ENCODE data around the gene BDP1.
"Not testable (repeated sequence)": the region's sequence is repeated elsewhere in the genome, so short reads cannot be mapped to it uniquely, and the experiment has no call there.

The BDP1 gene, protein sequence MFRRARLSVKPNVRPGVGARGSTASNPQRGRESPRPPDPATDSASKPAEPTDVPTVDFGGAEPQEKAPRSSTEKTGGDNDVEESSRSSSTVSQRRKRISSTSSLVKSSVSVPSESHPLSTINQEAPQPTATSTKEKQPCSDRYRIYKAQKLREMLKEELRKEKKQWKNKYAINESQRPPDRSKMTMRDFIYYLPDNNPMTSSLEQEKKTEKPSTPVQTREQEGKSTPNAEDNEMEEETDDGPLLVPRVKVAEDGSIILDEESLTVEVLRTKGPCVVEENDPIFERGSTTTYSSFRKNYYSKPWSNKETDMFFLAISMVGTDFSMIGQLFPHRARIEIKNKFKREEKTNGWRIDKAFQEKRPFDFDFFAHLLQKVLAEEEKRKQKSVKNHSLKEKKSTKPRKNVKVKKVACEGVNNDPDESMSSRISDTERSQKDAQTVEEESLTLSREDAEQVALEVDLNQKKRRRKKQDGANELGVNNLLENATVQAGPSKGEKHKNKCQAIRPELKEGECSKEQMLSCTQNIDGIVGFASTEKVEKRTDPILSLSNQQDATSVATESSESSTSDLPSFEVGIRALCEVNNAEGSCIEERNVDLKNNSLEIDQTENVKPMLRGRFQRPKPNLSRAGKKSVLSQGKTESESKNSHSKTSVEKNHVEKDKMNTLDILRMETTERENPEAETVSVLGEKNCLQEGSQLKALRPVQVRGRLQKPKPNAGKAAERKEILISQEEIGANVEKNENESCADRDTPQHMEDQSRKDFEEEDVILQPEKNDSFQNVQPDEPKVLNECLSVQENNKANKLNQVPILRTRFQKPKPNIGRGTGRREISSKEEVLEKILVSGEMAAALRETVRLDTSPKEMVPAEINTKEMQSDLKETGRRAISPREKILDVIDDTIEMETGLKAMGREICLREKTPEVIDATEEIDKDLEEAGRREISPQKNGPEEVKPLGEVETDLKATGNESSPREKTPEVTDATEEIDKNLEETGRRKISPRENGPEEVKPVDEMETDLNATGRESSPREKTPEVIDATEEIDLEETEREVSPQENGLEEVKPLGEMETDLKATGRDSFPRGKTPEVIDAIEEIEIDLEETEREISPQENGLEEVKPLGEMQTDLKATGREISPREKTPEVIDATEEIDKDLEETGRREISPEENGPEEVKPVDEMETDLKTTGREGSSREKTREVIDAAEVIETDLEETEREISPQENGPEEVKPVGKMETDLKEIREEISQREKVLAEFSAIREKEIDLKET (N-terminal part only)

DNA sequence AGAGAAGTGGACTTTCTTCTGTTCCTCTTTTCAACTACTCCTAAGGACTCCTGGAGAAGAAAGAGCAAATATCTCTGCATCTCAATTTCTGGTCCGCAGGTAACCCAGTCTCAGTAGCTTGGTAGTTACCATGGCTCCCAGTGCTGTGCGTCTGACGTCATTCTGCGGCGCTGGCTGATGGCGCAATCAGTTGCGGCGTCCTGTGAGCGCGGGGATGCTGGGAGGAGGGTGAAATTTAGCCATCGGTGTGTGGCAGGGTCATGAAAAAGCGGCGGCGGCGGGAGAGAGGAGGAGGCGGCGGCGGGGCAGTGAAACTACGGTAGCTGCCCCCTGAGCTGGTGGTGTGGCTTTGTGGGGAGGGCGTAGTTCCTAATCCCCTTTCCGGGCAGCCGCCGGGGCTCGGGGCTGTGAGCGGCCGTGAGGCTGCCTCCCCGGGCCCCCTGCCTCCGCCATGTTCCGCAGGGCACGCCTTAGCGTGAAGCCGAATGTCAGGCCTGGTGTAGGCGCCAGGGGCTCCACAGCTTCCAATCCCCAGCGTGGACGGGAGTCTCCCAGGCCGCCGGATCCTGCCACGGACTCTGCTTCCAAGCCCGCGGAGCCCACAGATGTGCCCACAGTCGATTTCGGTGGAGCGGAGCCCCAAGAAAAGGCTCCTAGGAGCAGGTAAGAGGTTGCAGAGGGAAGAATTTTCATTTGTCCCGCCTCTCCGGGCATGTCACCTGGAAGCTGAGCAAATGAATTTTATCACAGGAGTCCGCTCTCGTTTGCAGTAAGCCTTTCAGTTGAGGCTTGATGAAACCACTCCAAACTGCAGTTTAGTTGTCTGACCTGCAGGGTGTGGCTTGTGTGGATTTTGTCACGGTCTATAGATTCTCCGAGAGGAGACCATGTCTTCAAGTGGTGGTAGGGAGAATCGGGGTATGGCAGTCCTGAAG, at the start of gene BDP1:
Gene BDP1, plus strand, starts transcription at position 225 of the 935 bp plus-strand sequence. Its CDS starts 227 bp downstream, at position 452.
- peak; percentile 92 for DNase-seq (ENCODE audit: low spot score)

DNA sequence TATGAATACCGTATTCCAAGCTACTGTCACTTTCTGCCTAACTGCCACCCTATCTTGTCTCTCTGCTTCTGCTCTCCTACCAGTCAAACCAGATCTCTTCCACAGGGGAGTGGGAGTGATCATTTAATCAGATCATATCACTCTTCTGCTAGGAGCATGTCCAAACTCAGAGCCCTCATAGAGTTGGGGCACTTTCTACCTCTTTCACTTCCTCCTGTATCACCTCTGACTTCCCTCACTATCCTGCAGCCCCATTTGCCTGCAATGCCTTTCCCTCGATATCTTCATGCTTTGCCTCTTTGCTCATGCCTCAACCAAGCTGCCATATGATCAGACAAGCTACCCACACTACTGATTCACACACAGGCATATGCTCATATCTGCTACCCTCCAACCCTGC, 45.4 kb upstream of the BDP1 start:
- DNase-seq (ENCODE audit: low spot score) = not testable (repeated sequence)

DNA sequence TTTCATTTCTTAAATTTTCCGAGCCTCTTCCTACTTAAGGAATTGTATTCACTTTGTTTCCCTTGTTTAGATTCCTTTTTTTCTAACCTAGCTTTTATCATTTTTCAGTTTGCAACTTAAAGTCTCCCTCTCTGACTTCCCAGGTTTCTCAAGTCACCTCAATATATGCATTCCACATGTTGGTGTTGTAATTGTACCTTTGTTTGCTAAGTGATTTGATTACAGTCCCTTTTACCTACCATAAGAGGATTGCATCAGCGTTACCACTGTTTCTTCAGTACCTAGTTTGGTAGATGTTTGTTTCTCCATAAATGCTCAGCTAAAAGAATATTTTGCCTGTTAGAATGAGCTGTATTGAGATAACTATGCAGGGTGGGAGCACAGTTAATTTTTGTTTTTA, 39.8 kb upstream of the BDP1 start:
- not testable (repeated sequence) for DNase-seq (ENCODE audit: low spot score)

DNA sequence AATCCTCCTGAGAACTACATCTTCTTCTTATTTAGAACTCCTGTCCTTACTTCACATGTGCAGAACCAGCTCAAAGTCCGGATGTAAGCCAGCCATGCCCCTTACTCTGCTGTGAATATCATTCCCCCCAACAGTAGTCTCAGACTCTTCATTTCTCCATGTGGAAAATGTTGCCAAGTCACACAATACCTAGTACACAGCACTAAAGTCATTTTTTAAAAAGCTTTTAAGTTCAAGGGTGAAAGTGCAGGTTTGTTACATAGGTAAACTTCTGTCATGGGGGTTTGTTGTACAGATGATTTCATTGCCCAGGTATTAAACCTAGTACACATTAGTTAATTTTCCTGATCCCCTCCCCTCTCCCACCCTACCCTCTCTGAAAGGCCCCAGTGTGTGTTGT, 37.4 kb upstream of the BDP1 start:
- DNase-seq (ENCODE audit: low spot score) = not testable (repeated sequence)

DNA sequence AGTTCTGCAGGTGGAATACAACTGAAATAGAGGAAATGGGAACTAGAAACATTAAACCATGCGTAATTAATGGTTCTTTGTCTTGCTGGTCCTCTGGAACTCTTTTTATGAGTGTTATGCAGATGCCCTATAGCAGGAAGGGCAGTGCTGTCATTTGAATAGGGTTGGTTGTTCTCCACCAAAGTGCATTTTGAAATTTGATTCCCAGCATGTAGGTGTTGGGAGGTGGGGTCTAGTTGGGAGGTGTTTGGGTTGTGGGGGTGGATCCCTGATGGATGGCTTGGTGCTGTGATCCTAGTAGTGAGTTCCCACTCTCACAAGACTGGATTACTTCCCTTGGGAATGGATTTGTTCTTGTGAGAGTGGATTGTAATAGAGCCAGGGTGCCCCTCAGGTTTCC, 34.2 kb upstream of the BDP1 start:
- DNase-seq (ENCODE audit: low spot score) = not testable (repeated sequence)

DNA sequence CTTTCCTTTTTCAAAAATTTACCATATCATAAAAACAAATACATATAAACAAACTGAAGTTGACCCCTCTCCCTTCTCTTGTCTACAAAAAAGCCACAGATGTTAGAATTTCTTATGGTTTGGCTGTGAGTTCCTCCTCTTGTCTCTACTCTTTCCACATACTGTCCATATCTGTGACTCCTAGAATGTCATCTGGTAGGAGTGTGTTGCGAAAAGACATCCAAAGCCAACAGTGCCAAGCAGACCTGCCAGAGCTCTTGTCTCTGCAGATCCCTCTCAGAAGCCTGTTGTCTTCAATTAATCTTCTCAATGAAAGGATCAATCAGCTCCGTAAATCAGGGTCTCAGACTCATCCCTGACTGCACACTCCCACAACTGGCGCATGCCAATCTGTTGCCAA, 31.6 kb upstream of the BDP1 start:
- not testable (repeated sequence) for DNase-seq (ENCODE audit: low spot score)

DNA sequence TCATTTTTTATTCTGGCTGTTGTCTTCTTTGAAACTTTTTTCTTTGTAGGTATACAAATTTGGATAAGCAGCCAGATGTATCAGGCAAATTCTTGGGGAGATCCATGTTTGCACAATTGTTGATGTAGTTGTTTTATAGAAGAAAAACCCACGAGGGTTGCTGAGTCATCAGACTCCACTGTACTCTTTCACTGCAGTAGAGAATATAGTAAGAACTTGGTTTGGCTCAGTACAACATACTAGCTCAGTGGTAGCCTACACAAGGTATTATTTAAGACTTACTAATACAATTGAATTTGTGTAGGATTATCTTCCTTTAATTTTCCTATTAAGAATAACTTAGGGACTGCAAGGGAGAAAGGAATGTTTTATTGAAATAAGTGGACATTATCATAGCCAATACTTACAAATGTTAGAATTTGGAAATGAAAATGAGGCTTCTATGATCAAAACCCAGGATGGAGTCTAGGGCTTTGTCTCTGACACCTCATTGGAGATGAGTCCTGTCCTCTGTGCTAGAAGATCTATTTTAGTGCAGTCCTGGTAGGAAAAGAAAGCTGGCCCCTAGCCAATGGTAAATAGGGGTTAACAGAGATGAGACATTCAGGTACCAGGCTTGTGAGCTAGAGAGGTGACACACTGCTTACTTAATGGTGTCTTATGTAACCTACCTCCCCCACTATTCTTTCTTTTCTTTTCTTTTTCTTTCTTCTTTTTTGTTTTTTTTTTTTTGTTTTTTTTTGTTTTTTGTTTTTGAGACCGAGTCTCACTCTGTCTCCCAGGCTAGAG, 28.6 kb upstream of the BDP1 start:
- not testable (repeated sequence) for DNase-seq (ENCODE audit: low spot score)

DNA sequence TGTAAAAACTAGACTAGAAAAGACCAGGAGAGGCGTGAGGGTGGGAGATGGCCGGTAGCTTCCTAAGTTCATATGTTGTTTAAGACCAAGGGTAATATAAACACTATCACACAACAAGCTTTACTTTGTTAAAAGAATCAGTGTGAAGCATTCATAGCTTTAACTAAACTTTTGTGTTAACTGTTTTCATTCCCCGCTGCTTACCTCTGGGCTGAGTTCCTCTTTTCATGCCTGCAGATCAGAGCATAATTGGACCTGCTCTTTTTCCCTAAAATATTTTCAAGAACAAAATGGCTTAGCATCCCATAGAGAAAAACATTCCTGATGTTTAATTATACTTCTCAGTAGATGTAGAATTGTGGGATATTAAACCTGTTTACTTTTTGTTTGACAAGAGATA, 23.0 kb upstream of the BDP1 start:
- not testable (repeated sequence) for DNase-seq (ENCODE audit: low spot score)

DNA sequence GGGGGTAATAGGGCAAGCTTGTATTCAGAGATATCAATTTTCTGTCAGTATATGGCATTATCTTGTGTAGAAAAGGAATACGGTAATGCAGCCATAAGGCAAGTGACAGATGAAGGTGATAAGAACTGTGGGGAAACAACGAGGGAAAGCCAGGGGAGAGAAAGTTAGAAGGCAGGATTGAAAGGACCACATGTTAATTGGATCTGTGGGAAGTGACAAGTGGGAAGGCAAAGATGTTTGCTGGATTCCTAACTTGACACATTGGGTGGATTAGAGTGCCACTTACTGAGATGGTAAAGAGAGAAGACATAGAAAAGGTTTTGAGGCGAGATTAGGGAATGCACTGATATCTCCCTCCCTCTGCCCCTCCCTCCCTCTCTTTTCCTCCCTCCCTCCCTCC, 20.6 kb upstream of the BDP1 start:
- DNase-seq (ENCODE audit: low spot score) = not testable (repeated sequence)

DNA sequence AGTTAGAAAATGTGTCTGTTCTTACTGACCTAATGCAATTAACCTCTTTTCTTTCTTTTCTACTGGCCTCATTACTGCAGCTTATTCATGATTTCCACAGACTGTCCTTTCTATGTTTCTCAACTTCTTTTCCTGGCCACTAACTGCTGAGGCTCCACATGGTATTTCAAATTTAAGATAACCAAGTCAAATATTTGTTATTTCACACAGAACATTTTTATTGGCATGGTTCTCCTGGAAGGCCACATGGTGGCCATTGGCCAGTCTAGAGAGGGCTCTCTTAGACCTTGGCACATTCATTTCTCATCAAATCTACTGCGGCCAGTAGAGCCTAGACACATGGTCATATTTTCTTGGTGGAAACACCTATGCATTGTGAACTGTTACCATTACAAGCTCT, 13.9 kb upstream of the BDP1 start:
- not testable (repeated sequence) for DNase-seq (ENCODE audit: low spot score)

DNA sequence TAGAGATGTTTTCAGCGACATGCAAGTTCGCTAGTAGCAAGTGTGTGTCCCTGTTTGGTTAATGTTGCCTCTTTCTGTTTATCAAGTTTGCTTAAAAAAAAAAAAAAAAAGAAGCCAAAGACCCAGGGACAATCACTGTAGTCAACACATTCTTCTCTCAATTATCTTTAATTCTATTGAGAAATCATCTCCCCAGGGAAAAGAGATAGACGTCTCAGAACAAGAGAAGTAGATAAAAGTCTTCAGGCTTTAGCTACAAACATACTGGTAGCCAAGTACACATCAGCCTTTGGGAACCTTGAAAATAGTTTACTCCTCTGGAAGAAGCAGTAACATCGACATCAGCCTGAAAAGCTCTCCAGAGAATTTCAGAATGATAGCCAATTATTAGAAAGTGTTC, 11.6 kb upstream of the BDP1 start:
- DNase-seq (ENCODE audit: low spot score) = not testable (repeated sequence)

DNA sequence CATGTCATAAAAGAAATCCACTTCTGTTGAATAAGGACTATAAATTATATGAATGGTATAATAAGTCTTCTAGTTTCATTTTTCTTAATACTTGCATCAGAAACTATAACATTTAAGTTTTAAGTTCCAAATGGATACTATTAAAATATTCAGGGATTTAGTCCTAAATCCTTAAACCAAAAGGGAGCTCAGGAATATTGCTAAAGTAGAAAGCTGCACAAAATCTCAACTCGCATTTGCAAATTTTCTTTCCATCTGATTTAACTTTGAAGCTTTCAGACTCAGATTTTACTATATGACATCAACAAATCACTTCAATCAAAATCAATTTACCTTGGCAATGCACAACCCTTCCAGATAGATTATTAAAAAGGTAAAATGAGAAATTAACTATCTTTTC, 10.4 kb upstream of the BDP1 start:
- not testable (repeated sequence) for DNase-seq (ENCODE audit: low spot score)

DNA sequence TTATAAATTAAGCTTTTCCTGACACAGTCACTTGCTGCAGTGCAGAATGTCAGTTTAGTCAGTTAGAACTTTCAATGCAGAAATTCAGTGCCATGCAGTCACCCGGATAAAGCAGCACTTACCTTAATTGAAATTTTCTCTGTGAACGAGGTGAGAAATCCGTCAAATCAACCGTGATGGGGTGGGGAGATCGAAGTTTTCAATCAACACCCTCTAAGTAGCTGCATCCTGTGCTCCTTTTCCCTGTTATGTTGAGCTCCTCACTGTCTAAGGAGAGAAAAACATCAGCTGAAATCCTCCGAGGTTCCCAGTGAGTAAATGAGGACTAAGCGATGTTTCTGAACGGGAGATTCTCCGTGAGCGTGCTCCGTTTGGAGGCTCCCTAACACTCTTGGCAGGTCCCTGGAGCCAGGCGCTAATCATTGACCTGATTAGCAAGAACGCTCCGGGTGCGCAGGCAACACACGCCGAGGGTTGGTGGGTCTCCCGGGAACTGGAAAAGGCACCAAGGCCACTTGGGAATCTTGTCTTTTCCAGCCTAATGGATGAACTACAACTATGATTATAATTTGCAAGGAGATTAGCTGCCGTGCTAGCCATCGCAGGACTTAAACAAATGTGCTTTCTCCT, 9.8 kb upstream of the BDP1 start:
- not testable (repeated sequence) for DNase-seq (ENCODE audit: low spot score)

DNA sequence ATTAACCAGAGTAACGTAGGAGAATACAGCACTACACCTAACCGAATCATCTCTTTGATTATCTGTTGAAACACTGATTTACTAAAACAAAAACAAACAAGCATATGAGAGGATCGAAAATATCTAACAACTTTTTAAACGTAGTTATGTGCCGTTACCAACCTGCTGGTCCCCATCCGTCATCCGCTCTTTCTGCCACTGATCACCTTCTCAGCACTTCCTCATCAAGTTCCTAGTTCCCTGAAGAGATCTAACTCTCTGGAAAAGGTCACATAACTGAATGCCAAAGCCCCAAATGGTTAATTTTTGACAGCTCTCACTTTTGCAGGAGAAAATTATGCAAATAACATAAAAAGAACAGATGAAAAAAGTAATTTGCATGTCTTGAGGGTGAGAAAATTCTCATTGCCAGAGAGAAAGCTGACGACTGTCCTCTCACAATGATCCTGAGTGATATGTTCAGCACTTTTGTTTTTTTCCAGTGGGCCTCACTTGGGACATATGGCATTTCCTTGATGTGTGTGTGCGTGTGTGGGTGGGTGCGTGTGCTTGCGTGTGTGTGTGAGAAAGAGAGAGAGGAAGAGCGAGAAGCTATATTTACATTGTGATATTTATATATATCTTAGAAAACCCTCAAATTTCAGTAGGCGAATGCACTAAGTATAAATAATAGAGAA, 8.8 kb upstream of the BDP1 start:
- DNase-seq (ENCODE audit: low spot score) = not testable (repeated sequence)

DNA sequence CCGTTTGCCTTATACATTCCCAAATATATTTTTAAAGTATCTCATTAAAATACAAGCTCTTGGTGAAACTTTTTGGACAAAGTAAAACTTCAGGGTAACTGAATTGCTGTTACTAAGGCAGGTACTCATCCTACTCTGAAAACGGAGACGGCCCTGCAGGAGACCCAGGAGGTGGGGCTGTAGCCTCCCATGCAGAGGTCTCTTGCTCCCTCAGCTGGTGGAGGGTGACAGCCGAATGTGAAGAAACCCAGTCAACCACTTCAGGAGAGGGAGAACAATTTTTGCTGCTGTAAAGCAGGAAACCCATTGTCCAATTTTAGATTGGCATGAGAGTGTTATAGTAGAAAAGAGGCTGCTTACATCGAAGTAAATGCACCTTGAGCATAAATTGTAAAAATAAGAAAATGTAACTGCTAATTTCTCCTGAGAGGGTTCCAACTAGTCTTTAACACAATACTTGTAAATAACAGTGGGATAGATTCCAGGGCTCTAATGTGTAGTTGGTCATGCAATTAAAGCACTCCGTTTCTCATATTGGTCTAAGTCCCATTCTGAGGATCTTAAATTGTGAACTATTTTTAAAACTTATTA, 8.1 kb upstream of the BDP1 start:
- DNase-seq (ENCODE audit: low spot score) = peak; percentile 52

DNA sequence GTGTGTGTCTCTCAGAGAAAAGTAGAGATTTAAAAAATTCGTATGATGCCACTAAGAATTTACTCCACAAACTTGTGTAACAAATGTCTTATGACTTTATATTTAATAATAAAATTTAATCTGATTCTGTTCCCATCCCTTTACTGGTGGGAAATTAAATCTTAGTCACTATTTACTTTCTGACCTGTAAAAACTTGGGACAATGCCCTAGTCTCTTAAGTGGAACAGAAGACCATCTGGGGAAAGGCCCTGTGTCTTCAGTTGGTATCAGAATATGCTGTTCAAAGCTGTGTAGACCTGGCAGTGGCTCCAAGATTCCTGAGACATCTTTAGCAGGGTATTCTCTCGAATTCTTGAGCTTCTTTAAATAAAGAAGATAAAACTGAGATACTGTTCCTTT, 2.6 kb upstream of the BDP1 start:
- no peak for DNase-seq (ENCODE audit: low spot score)

DNA sequence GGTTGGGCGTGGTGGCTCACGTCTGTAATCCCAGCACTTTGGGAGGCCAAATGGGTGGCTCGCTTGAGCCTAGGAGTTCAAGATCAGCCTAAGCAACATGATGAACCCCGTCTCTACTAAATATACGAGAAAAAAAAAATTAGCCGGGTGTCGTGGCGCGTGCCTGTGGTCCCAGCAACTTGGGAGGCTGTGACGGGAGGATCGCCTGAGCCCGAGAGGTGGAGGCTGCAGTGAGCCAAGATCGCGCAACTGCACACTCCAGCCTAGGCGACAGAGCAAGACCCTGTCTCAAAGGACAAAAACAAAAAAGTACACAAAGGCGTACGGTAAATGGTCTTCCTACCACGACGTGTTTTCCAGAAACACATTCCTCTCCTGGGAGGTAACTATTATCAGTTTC, 538 bp upstream of the BDP1 start:
- no peak for DNase-seq (ENCODE audit: low spot score)

DNA sequence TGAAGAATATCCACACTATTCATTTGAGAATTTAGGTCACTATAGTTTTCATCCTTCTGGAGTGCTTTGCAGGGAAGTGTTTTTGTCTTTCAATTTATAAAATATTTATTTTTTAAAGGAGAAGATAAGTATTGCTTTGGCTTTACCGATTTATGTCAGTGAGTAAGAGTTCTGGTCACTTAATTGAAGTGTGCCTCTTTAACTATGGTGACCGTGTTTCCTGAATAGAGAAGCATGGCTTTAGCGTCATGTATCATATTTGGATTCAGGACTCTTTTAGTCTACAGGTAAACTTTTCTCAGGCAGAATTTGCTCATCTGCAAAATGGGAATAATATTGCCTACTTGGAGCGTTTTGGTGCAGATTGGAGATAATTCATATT, 902 bp downstream of the BDP1 start:
- no peak for DNase-seq (ENCODE audit: low spot score)

DNA sequence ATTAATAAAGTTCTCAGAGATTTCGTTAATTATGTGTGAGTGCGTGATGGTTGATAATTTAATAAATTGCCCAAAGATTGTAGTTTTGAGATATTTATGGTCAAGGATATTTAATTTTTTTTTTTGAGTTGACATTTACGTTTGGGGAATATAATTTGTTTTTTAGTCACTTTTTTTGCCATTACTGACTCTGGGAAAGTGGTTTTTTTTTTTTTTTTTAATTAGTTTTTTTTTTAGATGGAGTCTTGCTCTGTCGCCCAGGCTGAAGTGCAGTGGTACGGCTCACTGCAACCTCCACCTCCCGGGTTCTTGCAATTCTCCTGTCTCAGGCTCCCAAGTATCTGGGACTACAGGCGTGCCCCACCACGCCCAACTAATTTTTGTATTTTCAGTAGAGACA, 1.7 kb downstream of the BDP1 start:
- no peak for DNase-seq (ENCODE audit: low spot score)
